Neural cell (in vitro differentiated cells): ENCODE measurements around the gene SPTA1. TPM values are rescaled to one million over a fixed set of nuclear protein-coding genes. Genes with fewer than 3 reads are reported as not detected.

Experiments used
- H2AFZ ChIP-seq: fragments of 200-600, 300-800 bp; sonication (generic), shearing (Covaris generic); 2 replicates; pipeline ENCODE4 v1.6.0; 2014; ENCODE audit warnings: low read depth, mild to moderate bottlenecking, antibody characterized with exemption, low read length, moderate library complexity
- H3F3A ChIP-seq: fragments of 200-600 bp; shearing (Covaris generic); 2 replicates; pipeline ENCODE4 v1.6.1; 2016; ENCODE audit warnings: mild to moderate bottlenecking, moderate library complexity, mixed read lengths, antibody characterized with exemption, low read length; ENCODE audit not compliant: insufficient read depth, poor library complexity, severe bottlenecking
- H3K27ac ChIP-seq: fragments of 200-600, 300-800 bp; sonication (generic), shearing (Covaris generic); 2 replicates; pipeline ENCODE4 v1.5.1; 2014; ENCODE audit warnings: mild to moderate bottlenecking, low read length, moderate library complexity
- H3K27me3 ChIP-seq: fragments of 300-800, 200-600 bp; sonication (generic), shearing (Covaris generic); 2 replicates; pipeline ENCODE4 v1.6.0; 2014; ENCODE audit warnings: mild to moderate bottlenecking, low read depth, low read length, moderate library complexity; ENCODE audit not compliant: insufficient read depth
- H3K36me3 ChIP-seq: fragments of 300-800, 200-600 bp; sonication (generic), shearing (Covaris generic); 2 replicates; pipeline ENCODE4 v1.5.1; 2014; ENCODE audit warnings: mild to moderate bottlenecking, antibody characterized with exemption, low read length, moderate library complexity; ENCODE audit not compliant: insufficient read depth
- H3K4me2 ChIP-seq: fragments of 300-800, 200-600 bp; sonication (generic), shearing (Covaris generic); 2 replicates; pipeline ENCODE4 v1.6.0; 2014; ENCODE audit warnings: mild to moderate bottlenecking, low read length
- H3K4me3 ChIP-seq: fragments of 300-800, 200-600 bp; sonication (generic), shearing (Covaris generic); 2 replicates; pipeline ENCODE4 v1.5.1; 2014; ENCODE audit warnings: mild to moderate bottlenecking, low read length, moderate library complexity
- H3K79me2 ChIP-seq: fragments of 200-600 bp; shearing (Covaris generic); replicated peaks from 2 replicates; pipeline ENCODE4 v1.6.0; 2014; ENCODE audit warnings: mild to moderate bottlenecking, low read length, moderate library complexity; ENCODE audit not compliant: insufficient read depth
- H3K9ac ChIP-seq: fragments of 300-800, 200-600 bp; sonication (generic), shearing (Covaris generic); 2 replicates; pipeline ENCODE4 v1.6.1; 2016; ENCODE audit warnings: mild to moderate bottlenecking, low read length, mixed read lengths
- H3K9me2 ChIP-seq: fragments of 200-600 bp; shearing (Covaris generic); 2 replicates; pipeline ENCODE4 v1.6.1; 2016; ENCODE audit warnings: mild to moderate bottlenecking, low read length, mixed read lengths; ENCODE audit not compliant: insufficient read depth
- H3K9me3 ChIP-seq: fragments of 200-600, 300-800 bp; sonication (generic), shearing (Covaris generic); 2 replicates; pipeline ENCODE4 v1.6.1; 2016; ENCODE audit warnings: mild to moderate bottlenecking, mixed run types, low read length, moderate library complexity, mixed read lengths
- H4K20me1 ChIP-seq: fragments of 200-600 bp; shearing (Covaris generic); 2 replicates; pipeline ENCODE4 v1.6.1; 2016; ENCODE audit warnings: mild to moderate bottlenecking, mixed run types; ENCODE audit not compliant: insufficient read depth
- EP300 ChIP-seq: fragments of 450-650 bp; conservative IDR thresholded peaks from 2 replicates; pipeline ENCODE4 v1.6.1; 2014; ENCODE audit warnings: antibody characterized with exemption, mild to moderate bottlenecking, moderate library complexity; ENCODE audit not compliant: poor library complexity, severe bottlenecking
- EZH2 ChIP-seq: fragments of 200-600, 300-800 bp; shearing (Covaris generic), sonication (generic); IDR thresholded peaks from 2 replicates; pipeline ENCODE4 v1.6.1; 2014; ENCODE audit warnings: antibody characterized with exemption, low read length, borderline replicate concordance, mild to moderate bottlenecking; ENCODE audit not compliant: insufficient read depth, poor library complexity, severe bottlenecking
- MXI1 ChIP-seq: fragments of 450-650 bp; conservative IDR thresholded peaks from 2 replicates; pipeline ENCODE4 v1.6.1; 2014; ENCODE audit warnings: antibody characterized with exemption, mild to moderate bottlenecking; ENCODE audit not compliant: poor library complexity, severe bottlenecking
- POLR2AphosphoS5 ChIP-seq: IDR thresholded peaks from 2 replicates; pipeline ENCODE4 v1.6.1; 2012
- RAD21 ChIP-seq: fragments of 450-650 bp; conservative IDR thresholded peaks from 2 replicates; pipeline ENCODE4 v1.6.1; 2014; ENCODE audit warnings: antibody characterized with exemption, mild to moderate bottlenecking, moderate library complexity
- REST ChIP-seq: IDR thresholded peaks from 2 replicates; pipeline ENCODE4 v1.6.1; 2012; ENCODE audit warnings: borderline replicate concordance
- SMC3 ChIP-seq: fragments of 450-650 bp; conservative IDR thresholded peaks from 2 replicates; pipeline ENCODE4 v1.6.1; 2014; ENCODE audit warnings: antibody characterized with exemption, mild to moderate bottlenecking, moderate library complexity; ENCODE audit not compliant: poor library complexity
- TAF1 ChIP-seq: IDR thresholded peaks from 2 replicates; pipeline ENCODE4 v1.6.1; 2012; ENCODE audit warnings: low read depth
- polyA plus RNA-seq: library from polyadenylated mRNA; depleted of rRNA; stranded (reverse); fragments of >200 nt; gene quantifications from 2 replicates; pipeline ENCODE4 v1.2.3, GENCODE V29; 2014
- TF ChIP-seq, protein P1 (sequence below): fragments of 450-650 bp; IDR thresholded peaks from 2 replicates; pipeline ENCODE4 v1.5.1; 2014; ENCODE audit warnings: antibody characterized with exemption, mild to moderate bottlenecking, moderate library complexity; ENCODE audit not compliant: poor library complexity, severe bottlenecking

Gene SPTA1
- polyA plus RNA-seq, 1 donor from 2014 or later = not detected

- Histone ChIP-seq H3K79me2 (no peaks in the 10 kb centered on the region), H3K9me2 (no peaks in the 10 kb centered on the region), H3K9ac (no peak overlapping the region), H3K9me3 (no peaks in the 10 kb centered on the region), H3K4me2 (no peak overlapping the region), H3K27me3 (no peaks in the 10 kb centered on the region), H3F3A (no peaks in the 10 kb centered on the region), H2AFZ (no peak overlapping the region), H3K27ac (no peak overlapping the region), H3K4me3 (no peak overlapping the region), H3K36me3 (no peaks in the 10 kb centered on the region), H4K20me1 (no peaks in the 10 kb centered on the region)
- TF ChIP-seq REST (no peak), RAD21 (peak; percentile 11)
These were observed 37.5 kb downstream of the SPTA1 start for GRCh38 chr1:158649052-158649451.

GRCh38 chr1:158646465-158646864 lies 40.0 kb downstream of the SPTA1 start:
- no peaks in the 10 kb centered on the region for H3K79me2 ChIP-seq
- no peak overlapping the region for H3K4me3 ChIP-seq
- TF ChIP-seq REST (no peak), EZH2 (no peak)
- no peak overlapping the region for H3K9ac ChIP-seq
- H3K27me3 ChIP-seq = no peaks in the 10 kb centered on the region
- no peaks in the 10 kb centered on the region for H3K36me3 ChIP-seq
- H3F3A ChIP-seq = no peaks in the 10 kb centered on the region
- H3K9me3 ChIP-seq = no peaks in the 10 kb centered on the region
- no peak overlapping the region for H2AFZ ChIP-seq
- no peaks in the 10 kb centered on the region for H4K20me1 ChIP-seq
- no peak overlapping the region for H3K4me2 ChIP-seq
- no peaks in the 10 kb centered on the region for H3K9me2 ChIP-seq
- H3K27ac ChIP-seq = no peak overlapping the region

DNA sequence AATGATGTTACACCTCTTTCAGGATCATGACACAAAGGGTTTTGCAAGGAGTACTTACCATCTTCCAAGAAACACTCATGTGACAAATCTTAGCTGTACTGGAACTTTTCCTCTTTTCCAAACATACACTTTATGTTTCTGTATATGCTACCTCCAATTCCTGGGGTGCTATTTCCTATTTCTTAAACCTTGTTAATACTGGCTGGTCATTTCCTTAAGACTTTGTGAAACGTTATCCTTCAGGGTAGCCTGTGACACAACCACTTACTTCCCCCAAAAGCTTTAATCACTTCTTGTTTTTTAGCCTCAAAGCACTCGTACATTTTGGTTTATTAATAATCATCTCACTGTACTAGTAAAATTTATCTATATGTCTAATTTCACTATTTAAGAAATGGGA lies 42.1 kb downstream of the SPTA1 start:
- H3K27ac ChIP-seq = no peak overlapping the region
- TF ChIP-seq EZH2 (no peak), TAF1 (no peak), POLR2AphosphoS5 (no peak), EP300 (no peak), MXI1 (no peak), SMC3 (no peak), RAD21 (no peak), REST (no peak)
- TF ChIP-seq, protein P1, sequence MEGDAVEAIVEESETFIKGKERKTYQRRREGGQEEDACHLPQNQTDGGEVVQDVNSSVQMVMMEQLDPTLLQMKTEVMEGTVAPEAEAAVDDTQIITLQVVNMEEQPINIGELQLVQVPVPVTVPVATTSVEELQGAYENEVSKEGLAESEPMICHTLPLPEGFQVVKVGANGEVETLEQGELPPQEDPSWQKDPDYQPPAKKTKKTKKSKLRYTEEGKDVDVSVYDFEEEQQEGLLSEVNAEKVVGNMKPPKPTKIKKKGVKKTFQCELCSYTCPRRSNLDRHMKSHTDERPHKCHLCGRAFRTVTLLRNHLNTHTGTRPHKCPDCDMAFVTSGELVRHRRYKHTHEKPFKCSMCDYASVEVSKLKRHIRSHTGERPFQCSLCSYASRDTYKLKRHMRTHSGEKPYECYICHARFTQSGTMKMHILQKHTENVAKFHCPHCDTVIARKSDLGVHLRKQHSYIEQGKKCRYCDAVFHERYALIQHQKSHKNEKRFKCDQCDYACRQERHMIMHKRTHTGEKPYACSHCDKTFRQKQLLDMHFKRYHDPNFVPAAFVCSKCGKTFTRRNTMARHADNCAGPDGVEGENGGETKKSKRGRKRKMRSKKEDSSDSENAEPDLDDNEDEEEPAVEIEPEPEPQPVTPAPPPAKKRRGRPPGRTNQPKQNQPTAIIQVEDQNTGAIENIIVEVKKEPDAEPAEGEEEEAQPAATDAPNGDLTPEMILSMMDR = no peak

More for the DNA sequence above, 42.1 kb downstream of the SPTA1 start:
- Histone ChIP-seq H4K20me1 (no peaks in the 10 kb centered on the region), H3F3A (no peaks in the 10 kb centered on the region), H3K27me3 (no peaks in the 10 kb centered on the region), H2AFZ (no peak overlapping the region), H3K36me3 (no peaks in the 10 kb centered on the region), H3K4me2 (no peak overlapping the region), H3K9me2 (no peaks in the 10 kb centered on the region), H3K9me3 (no peaks in the 10 kb centered on the region), H3K9ac (no peak overlapping the region), H3K79me2 (no peaks in the 10 kb centered on the region), H3K4me3 (no peak overlapping the region)
